Left renal cortex interstitium (tissue), 4 donors: ENCODE results near the gene PDZRN3. TPM values are rescaled to one million over a fixed set of nuclear protein-coding genes. Genes with fewer than 3 reads are reported as not detected.
"Not testable (repeated sequence)": the region's sequence is repeated elsewhere in the genome, so short reads cannot be mapped to it uniquely, and the experiment has no call there.

Experiments
- DNase-seq, 4 donors: peaks; one replicate each; pipeline ENCODE4 v3.0.0-alpha.2; 2013; ENCODE audit warnings: low read depth in 4 of 4, low spot score in 2 of 4, missing footprints in 1 of 4
- polyA plus RNA-seq, 4 donors: library from polyadenylated mRNA; unstranded; fragments of 120-200 nt; gene quantifications; one replicate each; pipeline ENCODE4 v1.2.1, GENCODE V29; 2013; ENCODE audit not compliant: insufficient read length in 4 of 4

Gene PDZRN3
- polyA plus RNA-seq, 4 donors, result 35.6 to 48.7 (median 41.5) TPM

DNA sequence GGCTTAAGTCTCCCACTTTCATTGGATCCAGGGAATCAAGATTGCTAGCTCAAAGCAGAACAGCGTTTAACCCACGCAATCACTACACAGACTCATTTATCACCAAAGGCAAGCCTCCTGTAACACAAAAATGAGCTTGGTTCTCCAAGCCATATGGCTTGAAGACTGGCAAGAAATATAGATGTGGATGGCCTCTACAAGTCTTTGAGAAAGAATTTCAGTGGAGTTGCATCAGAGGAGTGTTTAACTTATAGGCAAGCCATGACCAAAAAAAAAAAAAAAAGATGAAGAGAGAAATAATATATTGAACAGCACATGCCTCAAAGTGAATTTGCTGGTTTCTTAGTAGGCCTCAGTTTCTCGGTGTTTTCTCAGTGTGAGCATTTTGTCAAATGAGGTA is 27.3 kb downstream of the PDZRN3 start:
- no peak for DNase-seq

GRCh38 chr3:73592154-73593144 is 32.3 kb downstream of the PDZRN3 start:
- no peak for DNase-seq

DNA sequence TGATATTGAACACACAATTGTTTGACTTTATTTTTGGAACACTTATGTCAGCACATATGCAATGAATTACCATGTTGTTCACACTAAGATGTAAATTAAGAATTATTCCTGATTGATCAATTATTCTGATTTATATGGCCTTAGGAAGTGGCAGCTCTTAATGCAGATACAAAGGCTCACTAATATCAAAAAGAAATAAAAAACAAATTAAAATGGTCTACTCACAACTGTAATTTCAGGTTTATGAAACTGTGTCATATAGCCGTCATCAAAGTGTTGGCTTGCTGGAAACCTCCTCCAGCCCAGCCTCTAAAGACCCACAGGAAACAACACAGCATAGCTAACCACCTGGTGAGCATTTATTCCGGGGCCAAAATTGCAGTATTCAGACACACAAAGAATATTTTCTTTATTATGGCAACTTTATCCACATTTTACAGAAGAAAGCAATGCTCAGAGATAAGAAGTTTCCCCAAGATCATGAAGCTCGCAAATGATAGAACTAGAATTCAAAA is 33.4 kb downstream of the PDZRN3 start:
- no peak for DNase-seq

GRCh38 chr3:73586628-73587027 is 38.1 kb downstream of the PDZRN3 start:
- no peak for DNase-seq

GRCh38 chr3:73586190-73586589 is 38.6 kb downstream of the PDZRN3 start:
- DNase-seq, result no peak

DNA sequence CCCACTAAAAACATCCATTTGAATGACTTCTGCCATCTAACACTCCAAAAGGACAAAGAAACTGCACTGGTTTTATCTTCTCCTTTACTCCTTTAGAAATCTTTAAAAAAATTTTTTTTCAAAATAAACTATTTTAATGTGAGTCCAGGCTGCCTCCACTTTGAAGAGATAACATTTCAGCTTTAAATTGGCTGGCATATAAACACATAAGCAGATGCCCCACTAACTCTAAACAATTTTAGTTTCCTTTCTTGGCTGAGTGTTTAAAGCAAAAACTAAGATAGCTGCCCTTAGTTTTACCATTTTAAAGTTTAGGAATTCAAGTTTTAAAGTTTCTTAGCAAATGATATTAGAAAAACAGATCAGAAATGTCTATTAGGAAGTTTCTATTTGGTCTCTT is 39.9 kb downstream of the PDZRN3 start:
- no peak for DNase-seq

GRCh38 chr3:73582535-73582934 is 42.2 kb downstream of the PDZRN3 start:
- DNase-seq, result no peak

GRCh38 chr3:73581134-73581846 is 43.5 kb downstream of the PDZRN3 start:
- DNase-seq, result no peak

DNA sequence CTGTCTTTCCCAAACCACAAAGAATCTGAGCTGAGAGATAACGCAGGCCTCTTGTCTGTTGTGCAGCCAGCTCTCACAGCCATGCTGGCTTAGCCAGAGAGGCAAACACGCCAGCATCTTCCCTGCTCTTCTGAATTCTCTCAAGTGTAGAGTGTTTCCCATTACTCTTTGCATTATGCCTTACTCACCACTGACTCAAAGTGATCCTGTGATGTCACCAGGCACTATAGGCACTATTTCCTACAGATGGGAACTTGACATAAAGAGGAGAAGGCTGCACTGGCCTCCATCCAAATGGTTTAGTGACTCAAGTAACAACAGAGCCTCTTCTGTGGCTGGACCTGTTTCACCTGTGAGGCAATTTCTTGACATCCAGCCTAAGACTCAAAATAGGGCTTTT is 44.4 kb downstream of the PDZRN3 start:
- no peak for DNase-seq

DNA sequence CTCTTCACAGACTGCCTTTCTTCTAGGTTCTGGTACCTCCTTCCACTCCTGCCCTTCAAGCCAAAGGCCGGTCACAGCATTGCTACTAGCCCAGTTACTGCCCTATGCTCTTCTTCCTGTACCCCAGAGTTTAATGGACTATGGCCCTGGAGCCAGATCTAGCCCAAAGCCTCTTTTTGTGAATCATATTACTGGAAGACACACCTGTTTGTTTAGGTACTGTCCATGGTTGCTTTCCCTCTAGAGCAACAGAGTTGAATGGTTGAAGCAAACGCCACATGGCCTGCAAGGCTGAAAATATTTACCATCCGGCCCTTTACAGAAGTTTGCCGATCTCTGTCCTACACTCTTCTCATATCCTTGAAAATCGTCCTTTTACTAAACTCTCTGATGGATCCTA is 47.0 kb downstream of the PDZRN3 start:
- DNase-seq, result no peak

GRCh38 chr3:73576999-73577461 is 47.7 kb downstream of the PDZRN3 start:
- DNase-seq, result no peak

DNA sequence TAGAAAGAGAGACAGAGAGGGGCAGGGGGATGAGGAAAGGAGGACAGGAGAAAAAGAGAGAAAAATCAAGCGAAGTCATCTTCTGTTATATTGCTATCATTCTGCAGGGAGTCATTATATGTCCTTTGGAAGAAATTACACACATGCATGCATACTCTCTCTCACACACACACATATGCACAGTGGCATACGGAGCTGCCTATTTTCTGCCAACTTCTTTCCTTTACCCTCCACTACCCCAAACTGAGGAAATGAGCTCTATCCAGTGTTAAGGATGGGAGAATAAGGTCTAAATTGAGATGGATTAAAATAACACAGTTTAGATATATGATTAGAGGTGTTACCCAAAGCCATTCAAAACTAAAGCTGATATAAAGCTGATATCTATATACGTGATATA is 48.8 kb downstream of the PDZRN3 start:
- no peak for DNase-seq

GRCh38 chr3:73575519-73575918 is 49.2 kb downstream of the PDZRN3 start:
- no peak for DNase-seq

GRCh38 chr3:73573204-73573603 is 51.5 kb downstream of the PDZRN3 start:
- no peak for DNase-seq

DNA sequence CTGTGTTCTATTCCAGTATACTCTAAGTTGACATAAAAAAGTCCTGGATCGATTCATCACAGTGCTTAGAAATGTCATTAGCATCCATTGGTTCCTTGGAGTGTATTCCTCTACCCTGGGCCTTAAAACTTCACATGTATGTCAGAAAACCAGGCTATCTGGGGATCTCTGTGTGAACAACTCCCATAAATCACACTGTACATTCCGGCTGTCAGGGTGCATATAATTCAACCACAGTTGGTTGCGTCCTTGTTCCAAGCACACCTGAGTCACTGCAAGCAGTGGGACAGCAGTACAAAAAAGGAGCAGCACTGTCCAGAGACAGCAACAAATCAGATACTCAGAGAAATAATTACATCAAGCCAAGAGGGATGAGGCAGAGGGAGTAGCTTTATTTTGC is 52.4 kb downstream of the PDZRN3 start:
- DNase-seq, result peak in 1 of 4 donors; percentile 66

- DNase-seq, result no peak
Observed at GRCh38 chr3:73571238-73571794, 53.4 kb downstream of the PDZRN3 start.

DNA sequence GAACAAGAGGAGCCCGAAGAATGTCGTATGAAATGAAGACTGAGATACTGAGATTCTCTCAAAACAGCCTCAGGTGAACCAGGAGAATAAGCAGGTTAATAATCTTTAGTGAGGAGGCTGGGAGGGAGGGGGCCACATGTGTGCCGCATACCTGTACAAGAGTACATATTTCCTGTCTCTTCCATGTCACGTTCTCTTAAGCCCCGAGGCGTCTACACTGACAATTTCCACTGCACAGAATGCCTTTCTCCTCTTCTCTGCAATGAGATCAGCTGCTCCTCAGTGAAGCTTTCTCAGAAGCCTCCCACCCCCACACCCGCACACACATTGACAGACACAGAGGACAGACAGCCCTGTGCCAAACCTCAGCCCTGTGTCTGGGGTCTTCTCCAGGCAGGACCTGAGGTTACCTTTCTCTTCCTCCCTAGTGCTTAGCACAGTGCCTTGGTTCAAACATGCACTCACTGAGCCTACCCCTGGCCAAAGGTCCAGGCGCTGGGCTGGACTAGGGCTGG is 55.4 kb downstream of the PDZRN3 start:
- no peak for DNase-seq

DNA sequence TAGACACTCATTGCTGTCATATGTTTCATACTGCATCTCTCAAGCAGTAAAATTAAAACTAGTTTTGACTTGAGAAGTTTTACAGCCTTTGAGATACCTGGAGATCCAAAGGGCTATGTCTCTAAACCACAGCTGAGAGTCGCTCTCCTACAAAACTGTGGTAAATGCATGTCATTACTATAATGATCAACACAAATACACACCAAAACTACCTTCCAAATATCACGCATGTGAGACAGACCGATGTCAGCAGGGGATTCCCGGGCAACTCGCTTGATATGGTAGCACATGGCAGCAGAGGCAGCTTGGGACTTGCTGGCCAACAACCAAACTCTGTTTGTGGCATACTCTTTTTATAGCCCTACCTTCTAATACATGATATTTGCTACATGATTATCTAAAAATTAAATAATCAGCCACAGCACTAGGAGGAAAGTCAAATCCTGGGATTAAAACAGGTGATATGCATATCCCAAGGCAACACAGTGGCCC is 56.3 kb downstream of the PDZRN3 start:
- no peak for DNase-seq

DNA sequence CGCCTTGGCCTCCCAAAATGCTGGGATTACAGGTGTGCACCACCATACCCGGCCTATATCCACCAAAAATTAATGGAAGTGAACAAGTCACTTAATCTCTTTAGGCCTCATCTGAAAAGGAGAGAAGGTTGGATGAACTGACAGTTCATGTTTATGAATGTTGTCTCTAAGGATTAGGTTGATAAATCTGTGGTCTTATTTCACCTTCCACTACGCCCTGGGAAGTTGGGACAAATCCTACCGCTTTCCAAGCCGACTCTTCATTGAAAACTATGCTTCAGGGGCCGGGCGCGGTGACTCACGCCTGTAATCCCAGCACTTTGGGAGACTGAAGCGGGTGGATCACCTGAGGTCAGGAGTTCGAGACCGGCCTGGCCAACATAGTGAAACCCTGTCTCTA is 59.4 kb downstream of the PDZRN3 start:
- DNase-seq, result not testable (repeated sequence)

DNA sequence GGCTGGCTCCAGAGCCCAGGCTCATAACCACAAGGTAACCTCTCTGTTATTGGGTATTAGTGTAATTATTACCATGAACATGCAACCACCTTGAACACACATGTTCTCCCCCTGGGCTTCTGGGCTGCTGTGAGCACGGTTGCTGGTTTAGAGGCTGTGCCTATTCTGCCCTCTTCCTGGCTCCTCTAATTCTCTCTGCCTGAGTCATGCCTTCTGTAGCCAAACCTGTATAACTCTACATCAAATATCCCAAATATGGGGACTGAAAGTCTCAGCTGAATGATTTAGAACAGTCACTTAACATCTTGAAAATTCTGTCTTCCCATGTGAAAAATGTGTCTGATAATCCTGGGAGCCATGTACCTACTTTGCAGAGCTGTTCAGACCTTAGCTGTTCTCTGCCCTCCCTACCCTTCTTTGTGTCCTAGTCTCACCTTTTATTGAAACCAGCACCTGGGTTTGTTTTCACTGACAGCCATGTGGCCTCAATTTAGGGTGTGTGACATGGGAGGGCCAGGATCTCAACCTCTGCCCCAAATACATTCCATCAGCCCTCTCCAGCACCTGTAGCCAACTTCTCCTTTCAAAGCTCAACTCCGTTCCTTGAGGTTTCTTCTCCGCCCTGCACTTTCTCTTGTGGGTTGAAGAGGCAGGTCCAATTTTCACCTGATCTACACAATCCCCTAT is 60.7 kb downstream of the PDZRN3 start:
- DNase-seq, result no peak
